Measurements from ENCODE around the gene SECISBP2.
"Not testable (repeated sequence)": the region's sequence is repeated elsewhere in the genome, so short reads cannot be mapped to it uniquely, and the experiment has no call there.

Gene SECISBP2

GRCh38 chr9:89309608-89310474 lies 8.5 kb upstream of the SECISBP2 start:
- DNase-seq = no peak

- DNase-seq = peak; percentile 100
These were observed 7.6 kb upstream of the SECISBP2 start, which contains the start of gene CKS2 for GRCh38 chr9:89310475-89311345. Gene CKS2 (plus strand): TSS chr9:89311195. CDS start chr9:89311293, 98 bp downstream.

GRCh38 chr9:89311346-89312221 lies 6.7 kb upstream of the SECISBP2 start:
- DNase-seq = no peak

- no peak for DNase-seq
These were observed 6.1 kb upstream of the SECISBP2 start for GRCh38 chr9:89312222-89312571.

GRCh38 chr9:89313842-89314241 lies 4.5 kb upstream of the SECISBP2 start:
- no peak for DNase-seq

GRCh38 chr9:89314955-89315354 lies 3.3 kb upstream of the SECISBP2 start:
- DNase-seq = no peak

GRCh38 chr9:89315482-89315881 lies 2.8 kb upstream of the SECISBP2 start:
- DNase-seq = no peak

GRCh38 chr9:89317282-89317681 lies 1.0 kb upstream of the SECISBP2 start:
- DNase-seq = no peak

- DNase-seq = no peak
These were observed 960 bp downstream of the SECISBP2 start for GRCh38 chr9:89319015-89319905.

GRCh38 chr9:89323390-89323789 lies 5.1 kb downstream of the SECISBP2 start:
- DNase-seq = no peak

- DNase-seq = no peak
These were observed 7.4 kb downstream of the SECISBP2 start for GRCh38 chr9:89325733-89326132.

GRCh38 chr9:89328064-89328463 lies 9.8 kb downstream of the SECISBP2 start:
- no peak for DNase-seq

- DNase-seq = no peak
These were observed 11.6 kb downstream of the SECISBP2 start for GRCh38 chr9:89329917-89330316.

GRCh38 chr9:89330513-89330912 lies 12.2 kb downstream of the SECISBP2 start:
- DNase-seq = no peak

- no peak for DNase-seq
These were observed 21.5 kb downstream of the SECISBP2 start for GRCh38 chr9:89339807-89340206.

- no peak for DNase-seq
These were observed 22.0 kb downstream of the SECISBP2 start for GRCh38 chr9:89340332-89340731.

- DNase-seq = no peak
These were observed 23.9 kb downstream of the SECISBP2 start for GRCh38 chr9:89342213-89342612.

GRCh38 chr9:89342948-89343347 lies 24.6 kb downstream of the SECISBP2 start:
- no peak for DNase-seq

GRCh38 chr9:89343812-89344211 lies 25.5 kb downstream of the SECISBP2 start:
- DNase-seq = not testable (repeated sequence)

- DNase-seq = no peak
These were observed 27.2 kb downstream of the SECISBP2 start for GRCh38 chr9:89345476-89345875.

- DNase-seq = no peak
These were observed 28.4 kb downstream of the SECISBP2 start for GRCh38 chr9:89346696-89347095.

GRCh38 chr9:89347651-89348050 lies 29.4 kb downstream of the SECISBP2 start:
- DNase-seq = no peak
